ENCODE data around the gene GRHPR. TPM values are rescaled to one million over a fixed set of nuclear protein-coding genes. Genes with fewer than 3 reads are reported as not detected.

Gene GRHPR
- total RNA-seq, 4 donors from 2014 or later = 135 to 143 (median 138) TPM

GRCh38 chr9:37480759-37481158, 58.3 kb downstream of the GRHPR start:
- Histone ChIP-seq H3K36me3 (no peaks in the 10 kb centered on the region), H3K4me3 (no peak overlapping the region), H3K27ac (replicated peaks in 1 of 4) (no peak overlapping the region), H3K27me3 (peaks cover 0 to 4% (median 0%) of the 10 kb centered on the region in 4 donors), H3K9me3 (no peaks in the 10 kb centered on the region), H3K4me1 (peaks cover 5 to 11% (median 6%) of the 10 kb centered on the region in 4 donors)
- intact Hi-C loops (cut with DNase I) = loop anchor here (10.0 kb wide), 1 partner anchor 304 kb away; the partner anchor contains the start of gene EXOSC3
- TF ChIP-seq POLR2AphosphoS5 (IDR thresholded peaks at IDR 0.05) = no peak
- no peak for TF ChIP-seq CTCF (IDR thresholded peaks at IDR 0.05)
- no peak for TF ChIP-seq EP300 (IDR thresholded peaks at IDR 0.05)
- 90% methylated on average over 3 of the region's 3 CpGs for WGBS
- no peak for DNase-seq (ENCODE audit: extremely low spot score)

DNA sequence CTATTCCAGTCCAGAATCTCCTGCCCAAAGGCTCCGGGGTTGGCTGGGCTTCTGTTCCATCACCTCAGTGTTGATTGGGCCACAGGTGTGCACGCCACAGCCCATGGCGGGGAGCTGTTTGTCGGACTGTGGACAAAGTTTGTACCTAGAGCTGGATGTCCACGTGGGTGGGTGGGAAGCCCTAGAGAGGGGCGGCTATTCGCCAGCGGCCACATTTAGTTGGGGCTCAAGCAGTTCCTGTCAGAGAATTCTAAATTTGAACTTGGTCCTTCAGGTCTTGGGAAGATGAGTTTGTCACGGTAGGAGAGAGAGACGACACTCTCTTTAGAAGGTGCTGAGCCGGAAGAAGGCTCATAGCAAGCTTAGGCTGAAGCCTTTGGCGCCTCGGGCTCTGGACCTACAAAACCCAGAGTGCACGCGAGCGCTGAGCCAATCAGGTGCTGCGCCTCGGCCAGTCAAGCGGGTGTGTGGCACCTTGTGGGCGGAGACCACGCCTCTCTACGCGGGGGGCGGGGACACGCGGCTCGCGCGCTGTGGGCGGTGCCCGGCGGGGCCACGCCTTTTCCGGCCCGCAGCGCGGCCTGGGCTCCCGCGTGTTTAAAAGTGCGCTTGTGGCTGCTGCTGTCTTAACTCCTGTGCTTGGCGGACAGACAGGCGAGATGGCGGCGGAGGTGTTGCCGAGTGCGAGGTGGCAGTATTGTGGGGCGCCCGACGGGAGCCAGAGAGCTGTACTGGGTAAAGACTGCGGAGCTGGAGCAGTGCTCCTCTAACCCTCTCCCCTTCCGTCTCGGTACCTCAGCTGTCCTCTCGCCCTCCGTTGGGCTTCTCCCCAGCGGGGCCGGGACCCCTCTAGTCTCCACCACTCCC, 63.1 kb downstream of the GRHPR start, which contains the start of gene POLR1E:
POLR1E (plus strand) TSS at position 560 of the 867 bp plus-strand sequence; CDS start at position 660, 100 bp downstream.
- intact Hi-C loops (cut with DNase I) = loop anchor here (5.0 to 10.0 kb wide), 2 partner anchors 92 to 299 kb away; partner anchors contain the start of genes EXOSC3 and FBXO10
- Histone ChIP-seq H3K4me1 (peaks cover 24 to 38% (median 31%) of the 10 kb centered on the region in 4 donors), H3K9me3 (no peaks in the 10 kb centered on the region), H3K27me3 (no peaks in the 10 kb centered on the region), H3K27ac (replicated peaks in 1 of 4) (peak within 1 kb of the TSS; percentile 87 to 92 (median 88)), H3K36me3 (peaks cover 0 to 26% (median 19%) of the 10 kb centered on the region in 4 donors), H3K4me3 (peak within 1 kb of the TSS; percentile 61 to 78 (median 70))
- 8% methylated on average over 39 of the region's 56 CpGs for WGBS
- peak; percentile 90 to 91 for TF ChIP-seq POLR2AphosphoS5 (IDR thresholded peaks at IDR 0.05)
- TF ChIP-seq CTCF (IDR thresholded peaks at IDR 0.05) = no peak
- no peak for TF ChIP-seq EP300 (IDR thresholded peaks at IDR 0.05)
- TF ChIP-seq POLR2A (IDR thresholded peaks at IDR 0.05; ENCODE audit: low read depth) = peak; percentile 45
- DNase-seq (ENCODE audit: extremely low spot score) = peak; percentile 97

DNA sequence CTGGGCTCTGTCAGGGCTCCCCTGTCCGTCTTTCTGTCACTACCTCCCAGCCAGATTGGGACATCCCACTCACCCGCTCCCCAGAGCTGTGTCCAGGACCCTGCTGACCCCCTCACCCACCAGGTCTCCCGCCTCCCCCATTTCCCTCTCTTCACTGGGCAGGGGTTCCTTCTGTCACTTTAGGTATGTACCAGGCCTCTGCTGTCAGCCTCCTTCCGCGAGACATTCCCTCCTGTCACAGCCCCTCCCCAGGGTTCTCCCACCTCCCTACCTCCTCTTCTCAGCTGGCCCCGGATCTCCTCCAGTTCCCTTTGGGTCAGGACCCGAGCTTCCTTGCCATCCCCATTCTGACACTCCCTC, 63.7 kb downstream of the GRHPR start:
- Histone ChIP-seq H3K27me3 (no peaks in the 10 kb centered on the region), H3K9me3 (no peaks in the 10 kb centered on the region), H3K4me1 (peaks cover 24 to 38% (median 31%) of the 10 kb centered on the region in 4 donors), H3K36me3 (peaks cover 0 to 32% (median 23%) of the 10 kb centered on the region in 4 donors), H3K4me3 (peak overlapping the region; percentile 61 to 78 (median 70)), H3K27ac (replicated peaks in 1 of 4) (peak overlapping the region; percentile 87 to 92 (median 88))
- WGBS = 4% methylated on average over 7 of the region's 7 CpGs
- intact Hi-C loops (cut with DNase I) = loop anchor here (5.0 to 10.0 kb wide), 2 partner anchors 91 to 299 kb away; partner anchors contain the start of genes EXOSC3 and FBXO10
- DNase-seq (ENCODE audit: extremely low spot score) = no peak
- TF ChIP-seq POLR2AphosphoS5 (IDR thresholded peaks at IDR 0.05) (no peak), POLR2A (IDR thresholded peaks at IDR 0.05; ENCODE audit: low read depth) (no peak), CTCF (IDR thresholded peaks at IDR 0.05) (no peak), EP300 (IDR thresholded peaks at IDR 0.05) (no peak)

Other genes starting within 250 kb of the GRHPR start
- gene ZBTB5, start 42.8 kb downstream of the GRHPR start, total RNA-seq = 10 to 100 TPM in 3 of 4 donors, 1 to 10 TPM in 1; 9.6 to 20.4 (median 12.6) TPM
- gene POLR1E, start 63.3 kb downstream of the GRHPR start, total RNA-seq = 10 to 100 TPM; 17.4 to 36.8 (median 24.5) TPM
- 10 to 100 TPM in 1 of 4 donors, 1 to 10 TPM in 3; 5.5 to 11.2 (median 9.0) TPM for gene FBXO10, start 153.7 kb downstream of the GRHPR start, total RNA-seq
- gene TOMM5, start 169.9 kb downstream of the GRHPR start, total RNA-seq = 10 to 100 TPM; 55.7 to 84.3 (median 62.5) TPM
- gene FRMPD1, start 228.3 kb downstream of the GRHPR start, total RNA-seq = under 1 TPM in 3 of 4 donors, not detected in 1; 0.34 to 0.50 (median 0.45) TPM

Measured in esophagus muscularis mucosa (tissue), 4 donors.